NCI-H748 (cell line): ENCODE results near the gene RPRD1B.

Experiments used
- DNase-seq: peaks from one replicate; lab custom pipeline; 2025; ENCODE audit not compliant: unreplicated experiment; lab: John Stamatoyannopoulos, UW

The RPRD1B gene

DNA sequence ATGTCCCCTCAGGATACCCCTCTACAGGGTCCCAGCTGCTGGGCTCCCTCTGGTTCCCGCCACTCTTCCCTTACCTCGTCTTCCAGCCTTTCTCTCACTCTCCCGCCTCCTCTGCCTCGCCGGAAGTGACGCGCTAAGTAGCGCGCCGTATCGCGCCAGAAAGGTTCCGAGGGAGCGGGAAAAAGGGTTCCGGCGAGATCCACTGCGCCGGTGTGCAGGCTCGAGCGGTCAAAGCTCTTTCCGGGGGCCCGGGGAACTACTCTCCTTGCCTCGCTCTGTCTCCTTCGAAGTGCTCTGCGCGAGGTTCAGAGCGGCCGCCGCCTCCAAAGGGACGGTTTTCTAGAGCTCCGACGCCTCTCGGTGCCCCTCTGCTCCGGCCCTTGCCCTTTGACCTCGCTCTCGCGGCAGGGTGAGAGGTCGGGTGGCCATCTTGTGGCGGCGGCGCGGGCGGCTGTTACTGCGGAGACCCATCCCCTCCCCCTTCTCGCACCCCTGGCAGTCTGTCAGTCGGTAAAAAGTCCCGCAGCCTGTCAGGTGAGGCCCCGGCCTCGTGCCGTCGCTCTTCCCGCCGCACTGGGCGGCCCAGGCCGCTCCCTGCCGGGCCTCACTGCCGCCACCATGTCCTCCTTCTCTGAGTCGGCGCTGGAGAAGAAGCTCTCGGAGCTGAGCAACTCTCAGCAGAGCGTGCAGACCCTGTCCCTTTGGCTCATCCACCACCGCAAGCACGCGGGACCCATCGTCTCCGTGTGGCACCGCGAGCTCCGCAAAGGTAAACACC lies at the start of gene RPRD1B, which contains the start of gene TTI1:
TSS of gene RPRD1B (plus strand) at position 417 of the 778 bp plus-strand sequence. CDS start at position 619, 202 bp downstream.
TSS of gene TTI1 (minus strand) at position 127 of the 778 bp plus-strand sequence. CDS start 19,640 bp downstream, outside the sequence.
- peak; percentile 95 for DNase-seq

GRCh38 chr20:37984018-37984785 lies 49.3 kb upstream of the RPRD1B start:
- DNase-seq = no peak

- no peak for DNase-seq
These were observed 47.3 kb upstream of the RPRD1B start for GRCh38 chr20:37986044-37986858.

DNA sequence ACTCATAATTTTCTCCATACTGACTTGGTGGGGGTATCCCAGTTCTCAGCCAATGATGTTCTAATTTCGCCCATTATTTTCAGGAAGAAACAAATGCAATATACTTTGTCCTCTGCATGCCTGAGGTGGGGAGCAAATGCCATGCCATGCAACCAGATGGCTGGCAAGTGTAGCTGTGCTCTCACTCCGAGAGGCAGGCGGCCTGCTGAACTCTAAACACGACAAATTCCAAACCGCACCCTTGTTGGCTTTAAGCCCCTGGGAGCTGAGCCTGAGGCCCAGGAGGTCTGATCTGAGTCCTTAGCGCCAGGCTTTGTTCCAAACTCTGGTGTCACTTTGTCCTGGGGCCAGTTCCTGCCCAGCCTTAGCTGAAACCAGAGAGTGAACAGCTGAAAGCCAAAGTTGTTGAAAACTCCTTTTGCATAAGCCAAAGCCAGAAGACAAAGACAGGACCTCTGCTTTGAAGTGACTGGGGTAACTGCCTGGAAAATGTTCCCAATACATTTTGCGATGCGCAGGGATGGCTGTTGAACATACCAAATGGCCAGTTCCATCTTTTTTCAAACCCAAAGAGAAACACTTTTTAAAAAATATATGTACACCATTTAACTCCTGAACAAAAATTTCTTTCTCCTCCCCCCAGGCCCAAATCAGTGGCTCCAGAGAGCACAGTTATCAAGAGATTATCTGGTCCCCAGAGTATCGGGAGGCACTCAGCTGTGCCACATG lies 46.5 kb upstream of the RPRD1B start:
- DNase-seq = no peak

GRCh38 chr20:37987602-37988290 lies 45.8 kb upstream of the RPRD1B start:
- DNase-seq = no peak

DNA sequence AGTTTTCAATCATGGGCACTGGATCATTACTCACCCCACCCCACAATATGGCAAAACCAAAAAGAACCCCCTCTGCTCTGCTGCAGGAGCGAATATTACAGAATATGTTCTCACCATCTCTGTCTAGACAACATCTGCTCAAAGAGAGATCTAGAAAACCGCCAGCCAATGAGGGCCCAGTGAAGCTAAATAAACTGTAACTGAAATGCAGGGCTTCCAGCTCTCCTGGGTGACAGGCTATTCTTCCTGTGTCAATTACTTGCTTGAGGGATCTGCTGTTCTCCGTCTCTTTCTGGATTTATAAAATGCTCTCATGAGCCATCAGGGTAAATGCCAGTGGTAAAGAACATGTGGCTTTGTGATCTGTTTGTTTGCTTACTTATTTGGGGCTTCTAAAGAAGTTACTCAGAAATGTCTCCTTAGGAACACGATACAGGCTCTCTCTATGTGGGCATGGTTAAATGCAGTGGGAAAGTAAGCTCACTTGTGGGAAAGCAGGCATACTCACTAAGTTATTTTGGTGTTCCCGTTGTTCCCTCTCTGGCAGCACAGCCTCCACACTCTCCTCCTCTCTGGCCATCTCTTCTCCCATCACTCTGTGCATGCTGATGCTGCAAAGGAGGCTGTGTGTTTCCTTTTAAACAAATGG lies 45.1 kb upstream of the RPRD1B start:
- DNase-seq = no peak

GRCh38 chr20:37989601-37990295 lies 43.8 kb upstream of the RPRD1B start:
- DNase-seq = no peak

- DNase-seq = no peak
These were observed 42.9 kb upstream of the RPRD1B start for GRCh38 chr20:37990571-37991151.

DNA sequence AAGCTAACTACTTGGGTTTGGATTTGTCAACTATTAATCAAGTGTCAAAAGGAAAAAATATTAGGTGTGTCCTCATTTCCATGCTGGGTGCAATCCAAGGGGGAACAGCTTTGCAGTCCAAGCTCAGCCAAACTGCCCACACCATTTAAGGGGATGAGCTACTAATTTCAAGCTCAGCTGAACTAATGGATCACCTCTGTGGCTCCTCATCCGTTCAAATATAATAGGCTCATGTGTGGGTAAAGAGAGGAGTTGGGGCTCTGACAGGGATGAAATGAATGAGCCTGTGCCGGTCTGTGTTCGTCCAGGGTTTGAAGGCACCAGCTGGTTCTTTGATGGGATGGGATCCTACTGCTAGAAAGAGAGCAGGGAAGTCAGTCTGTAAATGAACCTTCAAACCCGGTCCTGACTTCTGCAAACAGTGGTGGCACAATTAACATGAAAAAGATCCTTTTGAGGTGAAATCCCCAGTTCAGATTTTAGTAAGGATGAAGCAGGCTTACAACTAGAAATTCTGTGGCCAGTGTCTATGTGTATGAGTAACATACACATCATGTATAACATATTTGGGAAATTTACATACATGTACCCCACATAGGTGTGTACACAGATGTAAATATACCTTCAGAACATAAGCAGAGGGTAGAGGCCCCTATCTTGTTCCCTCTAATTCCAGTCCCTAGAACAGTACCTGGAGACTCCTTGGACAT lies 42.2 kb upstream of the RPRD1B start:
- DNase-seq = no peak

- DNase-seq = no peak
These were observed 41.6 kb upstream of the RPRD1B start for GRCh38 chr20:37991908-37992307.

DNA sequence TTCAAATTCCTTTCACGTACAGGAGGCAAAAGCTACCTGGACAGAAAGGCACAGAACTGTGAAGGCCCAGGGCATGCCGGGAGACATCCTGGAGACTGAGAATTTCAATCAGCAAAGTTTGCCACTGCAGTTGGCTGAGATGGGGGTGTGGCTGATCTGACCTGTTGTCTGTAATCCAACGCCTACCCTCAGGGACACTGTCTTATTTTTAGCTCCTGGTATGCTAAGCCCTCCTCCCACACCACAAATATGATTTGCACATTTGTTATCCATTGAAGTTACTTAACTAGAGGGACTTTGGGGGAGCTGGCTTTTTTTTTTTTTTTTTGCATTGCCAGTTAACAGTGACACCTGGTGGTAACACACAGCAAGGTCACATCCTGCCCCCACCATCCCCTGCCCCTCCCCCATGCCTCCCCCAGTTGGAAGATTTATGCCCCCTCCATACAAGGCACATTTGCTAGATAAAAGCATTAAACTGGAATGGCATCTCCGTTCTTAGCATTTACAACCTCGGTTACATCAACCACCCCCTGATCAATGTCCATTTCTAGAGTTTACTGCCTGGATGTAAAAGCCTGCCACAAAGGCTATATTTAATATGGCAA lies 40.6 kb upstream of the RPRD1B start:
- peak; percentile 18 for DNase-seq

- DNase-seq = no peak
These were observed 39.0 kb upstream of the RPRD1B start for GRCh38 chr20:37994512-37994911.

DNA sequence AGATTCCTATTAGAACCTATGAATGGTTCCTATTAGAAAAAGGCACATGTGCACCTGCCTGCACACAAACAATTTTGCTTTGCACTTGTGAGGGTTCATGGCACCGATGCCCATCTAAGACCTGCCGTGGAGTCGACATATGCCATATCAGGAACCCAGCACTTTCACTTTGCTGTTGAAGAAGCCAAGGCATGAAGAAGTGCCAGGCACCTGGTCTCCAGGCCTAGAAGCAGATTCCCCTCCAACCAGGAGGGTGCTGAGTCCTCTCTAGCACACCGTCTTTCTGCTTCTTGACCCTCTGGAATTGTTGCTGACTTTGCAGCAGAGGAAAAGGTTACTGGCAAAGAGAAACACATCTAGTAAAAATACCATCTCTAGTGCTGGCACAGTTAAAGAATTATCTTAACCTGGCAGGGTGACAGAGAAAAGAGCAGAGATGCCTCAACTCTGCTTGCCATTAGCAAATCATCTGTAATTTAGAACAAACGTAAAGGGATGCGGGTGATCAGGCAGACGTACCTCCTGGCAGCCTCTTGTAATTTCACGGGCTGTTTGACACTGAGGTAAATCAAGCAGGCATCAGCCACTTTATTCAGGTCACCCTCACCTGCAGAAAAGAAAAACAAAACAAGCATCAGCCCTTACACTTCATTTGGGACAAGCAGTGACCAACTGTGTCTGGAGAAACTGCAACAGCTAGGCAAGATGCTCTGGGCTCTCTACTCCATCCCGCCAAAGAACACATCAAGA lies 37.5 kb upstream of the RPRD1B start:
- DNase-seq = no peak

DNA sequence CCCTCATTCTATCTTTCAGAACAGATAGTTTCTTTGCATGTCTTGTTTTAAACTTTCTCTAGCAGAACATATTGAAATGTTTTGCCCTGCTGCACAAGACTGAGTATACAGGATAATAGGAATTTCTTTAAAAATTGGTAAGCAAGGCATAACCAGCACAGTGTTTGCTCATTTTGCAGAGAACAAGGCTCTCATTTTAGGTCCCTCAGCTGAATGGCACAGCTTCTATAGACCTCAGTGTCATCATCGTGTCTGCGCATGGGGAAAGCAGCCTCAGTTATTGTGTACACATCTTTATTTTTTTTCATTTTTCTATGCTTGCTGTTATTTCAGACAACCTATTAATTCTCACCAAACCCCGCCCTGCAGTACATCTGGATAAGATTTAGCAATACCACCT lies 36.0 kb upstream of the RPRD1B start:
- DNase-seq = no peak

DNA sequence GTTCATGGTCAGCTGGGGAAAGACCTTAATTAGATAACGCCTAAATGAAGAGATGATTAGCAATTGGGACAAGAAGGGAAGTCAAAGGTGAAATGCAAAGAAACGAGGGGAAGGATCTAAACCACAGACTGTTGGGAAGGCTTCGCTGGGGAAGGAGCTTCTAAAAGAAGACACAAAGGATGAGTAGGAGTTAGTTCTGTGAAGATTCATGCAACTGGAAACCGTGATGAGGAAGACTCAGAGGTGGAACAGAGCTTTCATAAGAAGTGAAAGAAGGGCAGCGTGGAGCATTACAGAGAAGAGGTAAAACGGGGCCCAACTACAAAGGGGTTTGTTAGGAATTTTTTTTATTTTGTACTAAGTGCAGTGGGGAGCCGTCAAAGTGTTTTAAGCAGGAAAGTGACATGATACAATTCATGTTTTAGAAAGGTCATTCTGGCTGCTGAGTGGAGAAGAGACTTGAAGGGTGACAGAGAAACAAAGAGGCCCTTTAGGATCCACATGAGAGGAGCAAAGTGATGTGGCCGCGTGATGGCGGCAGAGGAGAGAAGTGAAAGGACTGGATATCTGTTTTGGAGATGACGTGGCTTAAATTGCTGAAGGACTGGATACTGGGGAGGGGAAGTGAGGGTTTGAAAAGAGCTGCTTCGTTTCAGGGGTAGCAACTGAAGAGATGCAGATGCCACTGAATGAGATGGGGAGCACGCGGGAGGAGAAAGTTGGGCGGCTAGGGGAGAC lies 33.9 kb upstream of the RPRD1B start:
- no peak for DNase-seq

GRCh38 chr20:38000293-38000692 lies 33.3 kb upstream of the RPRD1B start:
- DNase-seq = no peak
